Measurements from ENCODE around the gene UBE2I. TPM values are rescaled to one million over a fixed set of nuclear protein-coding genes. Genes with fewer than 3 reads are reported as not detected.

UBE2I gene
- total RNA-seq, 1 experiment from 2014 or later = 71.3 TPM

DNA sequence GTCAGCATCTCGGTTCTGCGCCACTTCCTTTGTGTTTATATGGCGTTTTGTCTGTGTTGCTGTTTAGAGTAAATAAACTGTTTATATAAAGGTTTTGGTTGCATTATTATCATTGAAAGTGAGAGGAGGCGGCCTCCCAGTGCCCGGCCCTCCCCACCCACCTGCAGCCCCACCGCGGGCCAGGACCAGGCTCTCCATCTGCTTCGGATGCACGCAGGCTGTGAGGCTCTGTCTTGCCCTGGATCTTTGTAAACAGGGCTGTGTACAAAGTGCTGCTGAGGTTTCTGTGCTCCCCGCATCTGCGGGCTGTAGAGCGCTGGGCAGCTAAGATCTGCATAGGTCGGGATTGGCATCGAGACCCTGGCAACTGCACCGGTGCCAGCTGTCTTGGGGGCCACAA is 15.8 kb downstream of the UBE2I start:
- BruUV-seq (replicated peaks) = no TSS peak
- CTCF ChIA-PET = no interaction called here

DNA sequence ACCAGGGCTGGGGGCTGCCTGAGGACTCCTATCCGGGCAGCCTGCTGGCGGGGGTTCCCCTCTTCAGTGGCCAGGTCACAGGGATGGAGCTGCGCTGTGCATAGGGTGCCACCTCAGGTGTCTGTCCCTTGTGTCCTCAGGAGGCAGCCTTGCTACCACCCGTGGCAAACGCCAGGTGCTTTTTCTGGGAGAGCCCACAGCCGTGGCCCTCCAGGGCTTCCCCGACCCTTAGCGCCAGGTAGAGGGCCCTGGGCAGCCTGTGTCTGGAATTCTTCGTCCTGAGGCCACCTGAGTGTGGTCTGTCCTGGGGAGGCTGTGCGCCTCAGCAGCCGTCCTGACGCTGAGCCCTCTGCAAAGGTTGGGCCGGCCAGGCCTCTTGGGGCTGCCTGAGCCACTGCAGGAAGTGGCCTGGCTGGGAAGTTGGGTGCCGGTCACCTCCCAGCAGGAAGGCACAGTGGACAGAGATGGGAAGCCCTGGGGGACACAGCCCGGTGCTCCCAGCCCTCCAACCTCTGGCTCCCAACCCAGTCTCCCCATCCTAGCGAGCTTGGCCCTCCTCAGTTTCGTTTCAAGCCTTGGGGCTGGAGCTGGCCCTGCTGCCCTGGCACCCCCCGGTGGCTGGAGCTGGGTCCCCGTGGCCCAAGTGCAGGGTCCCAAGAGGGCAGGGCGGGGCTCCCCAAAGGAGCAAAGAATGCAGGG is 16.4 kb downstream of the UBE2I start:
- DNase-seq = no peak
- ATAC-seq = no peak
- no TSS peak for BruUV-seq (replicated peaks)
- Histone ChIP-seq H3K4me1 (ENCODE audit: insufficient read depth, low read length) (no peaks in the 10 kb centered on the region), H3K4me3 (ENCODE audit: low read length) (no peak overlapping the region), H3K79me2 (ENCODE audit: low read length) (no peaks in the 10 kb centered on the region), H4K20me1 (ENCODE audit: low read length) (no peaks in the 10 kb centered on the region), H2AFZ (ENCODE audit: low read length) (no peak overlapping the region), H3K9me3 (ENCODE audit: low read length) (no peaks in the 10 kb centered on the region), H3K4me2 (ENCODE audit: low read length) (no peak overlapping the region), H3K36me3 (ENCODE audit: low read depth, low read length) (no peaks in the 10 kb centered on the region), H3K27ac (ENCODE audit: low read length) (no peak overlapping the region), H3F3A (ENCODE audit: low read length, unreplicated experiment) (no peaks in the 10 kb centered on the region), H3K9me2 (replicated peaks; ENCODE audit: low read length) (no peaks in the 10 kb centered on the region), H3K9ac (ENCODE audit: low read length) (no peak overlapping the region), H3K27me3 (ENCODE audit: low read length) (no peaks in the 10 kb centered on the region)
- ChIA-PET POLR2A (ENCODE audit: unreplicated experiment) (no interaction called here), CTCF (no interaction called here)
- intact Hi-C loops (cut with micrococcal nuclease) = no loop called here
- TF ChIP-seq EZH2 (IDR thresholded peaks at IDR 0.05; ENCODE audit: low read length, unreplicated experiment) (no peak), EZH2phosphoT487 (IDR thresholded peaks at IDR 0.05; ENCODE audit: borderline replicate concordance, low read length) (no peak)
- TF ChIP-seq, protein P1, sequence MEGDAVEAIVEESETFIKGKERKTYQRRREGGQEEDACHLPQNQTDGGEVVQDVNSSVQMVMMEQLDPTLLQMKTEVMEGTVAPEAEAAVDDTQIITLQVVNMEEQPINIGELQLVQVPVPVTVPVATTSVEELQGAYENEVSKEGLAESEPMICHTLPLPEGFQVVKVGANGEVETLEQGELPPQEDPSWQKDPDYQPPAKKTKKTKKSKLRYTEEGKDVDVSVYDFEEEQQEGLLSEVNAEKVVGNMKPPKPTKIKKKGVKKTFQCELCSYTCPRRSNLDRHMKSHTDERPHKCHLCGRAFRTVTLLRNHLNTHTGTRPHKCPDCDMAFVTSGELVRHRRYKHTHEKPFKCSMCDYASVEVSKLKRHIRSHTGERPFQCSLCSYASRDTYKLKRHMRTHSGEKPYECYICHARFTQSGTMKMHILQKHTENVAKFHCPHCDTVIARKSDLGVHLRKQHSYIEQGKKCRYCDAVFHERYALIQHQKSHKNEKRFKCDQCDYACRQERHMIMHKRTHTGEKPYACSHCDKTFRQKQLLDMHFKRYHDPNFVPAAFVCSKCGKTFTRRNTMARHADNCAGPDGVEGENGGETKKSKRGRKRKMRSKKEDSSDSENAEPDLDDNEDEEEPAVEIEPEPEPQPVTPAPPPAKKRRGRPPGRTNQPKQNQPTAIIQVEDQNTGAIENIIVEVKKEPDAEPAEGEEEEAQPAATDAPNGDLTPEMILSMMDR (conservative IDR thresholded peaks at IDR 0.05; ENCODE audit: low read depth, low read length) = no peak

More for the DNA sequence above, 15.8 kb downstream of the UBE2I start:
- ATAC-seq (no peak), DNase-seq (no peak)
- no peaks in the 10 kb centered on the region for H3K9me2 ChIP-seq (replicated peaks; ENCODE audit: low read length)
- H3K79me2 ChIP-seq (ENCODE audit: low read length) = no peaks in the 10 kb centered on the region
- H3F3A ChIP-seq (ENCODE audit: low read length, unreplicated experiment) = no peaks in the 10 kb centered on the region
- intact Hi-C loops (cut with micrococcal nuclease) = no loop called here
- H3K27me3 ChIP-seq (ENCODE audit: low read length) = no peaks in the 10 kb centered on the region
- H3K4me2 ChIP-seq (ENCODE audit: low read length) = no peak overlapping the region
- no peak overlapping the region for H3K4me3 ChIP-seq (ENCODE audit: low read length)
- no peaks in the 10 kb centered on the region for H3K4me1 ChIP-seq (ENCODE audit: insufficient read depth, low read length)
- TF ChIP-seq, protein P1 (conservative IDR thresholded peaks at IDR 0.05; ENCODE audit: low read depth, low read length) = no peak
- TF ChIP-seq EZH2phosphoT487 (IDR thresholded peaks at IDR 0.05; ENCODE audit: borderline replicate concordance, low read length) (no peak), EZH2 (IDR thresholded peaks at IDR 0.05; ENCODE audit: low read length, unreplicated experiment) (no peak)
- H3K9ac ChIP-seq (ENCODE audit: low read length) = no peak overlapping the region
- no peak overlapping the region for H3K27ac ChIP-seq (ENCODE audit: low read length)
- H3K36me3 ChIP-seq (ENCODE audit: low read depth, low read length) = no peaks in the 10 kb centered on the region
- H2AFZ ChIP-seq (ENCODE audit: low read length) = no peak overlapping the region
- no peaks in the 10 kb centered on the region for H4K20me1 ChIP-seq (ENCODE audit: low read length)
- POLR2A ChIA-PET (ENCODE audit: unreplicated experiment) = no interaction called here
- no peaks in the 10 kb centered on the region for H3K9me3 ChIP-seq (ENCODE audit: low read length)

GRCh38 chr16:1326391-1326790 is 17.0 kb downstream of the UBE2I start:
- no TSS peak for BruUV-seq (replicated peaks)
- ChIA-PET POLR2A (ENCODE audit: unreplicated experiment) (no interaction called here), CTCF (no interaction called here)
- Histone ChIP-seq H3F3A (ENCODE audit: low read length, unreplicated experiment) (no peaks in the 10 kb centered on the region), H4K20me1 (ENCODE audit: low read length) (no peaks in the 10 kb centered on the region), H3K27me3 (ENCODE audit: low read length) (no peaks in the 10 kb centered on the region), H3K9me2 (replicated peaks; ENCODE audit: low read length) (no peaks in the 10 kb centered on the region), H2AFZ (ENCODE audit: low read length) (no peak overlapping the region), H3K27ac (ENCODE audit: low read length) (no peak overlapping the region), H3K4me2 (ENCODE audit: low read length) (no peak overlapping the region), H3K9me3 (ENCODE audit: low read length) (no peaks in the 10 kb centered on the region), H3K79me2 (ENCODE audit: low read length) (no peaks in the 10 kb centered on the region), H3K36me3 (ENCODE audit: low read depth, low read length) (no peaks in the 10 kb centered on the region), H3K9ac (ENCODE audit: low read length) (no peak overlapping the region), H3K4me1 (ENCODE audit: insufficient read depth, low read length) (peaks cover 1% of the 10 kb centered on the region; the same call in 1 of the 2 replicates), H3K4me3 (ENCODE audit: low read length) (no peak overlapping the region)
- intact Hi-C loops (cut with micrococcal nuclease) = no loop called here
- ATAC-seq (no peak), DNase-seq (no peak)
- TF ChIP-seq EZH2phosphoT487 (IDR thresholded peaks at IDR 0.05; ENCODE audit: borderline replicate concordance, low read length) (no peak), EZH2 (IDR thresholded peaks at IDR 0.05; ENCODE audit: low read length, unreplicated experiment) (no peak)
- TF ChIP-seq, protein P1 (conservative IDR thresholded peaks at IDR 0.05; ENCODE audit: low read depth, low read length) = no peak

Measured in PC-3 (cell line).